GM12872 (cell line): ENCODE measurements around the gene WDHD1.

Source experiments
- TF ChIP-seq, protein P1 (sequence below): IDR thresholded peaks from 3 replicates; pipeline ENCODE4 v1.5.1; 2011; ENCODE audit warnings: low read depth, mild to moderate bottlenecking, low read length, moderate library complexity; ENCODE audit not compliant: insufficient read depth

The WDHD1 gene

DNA sequence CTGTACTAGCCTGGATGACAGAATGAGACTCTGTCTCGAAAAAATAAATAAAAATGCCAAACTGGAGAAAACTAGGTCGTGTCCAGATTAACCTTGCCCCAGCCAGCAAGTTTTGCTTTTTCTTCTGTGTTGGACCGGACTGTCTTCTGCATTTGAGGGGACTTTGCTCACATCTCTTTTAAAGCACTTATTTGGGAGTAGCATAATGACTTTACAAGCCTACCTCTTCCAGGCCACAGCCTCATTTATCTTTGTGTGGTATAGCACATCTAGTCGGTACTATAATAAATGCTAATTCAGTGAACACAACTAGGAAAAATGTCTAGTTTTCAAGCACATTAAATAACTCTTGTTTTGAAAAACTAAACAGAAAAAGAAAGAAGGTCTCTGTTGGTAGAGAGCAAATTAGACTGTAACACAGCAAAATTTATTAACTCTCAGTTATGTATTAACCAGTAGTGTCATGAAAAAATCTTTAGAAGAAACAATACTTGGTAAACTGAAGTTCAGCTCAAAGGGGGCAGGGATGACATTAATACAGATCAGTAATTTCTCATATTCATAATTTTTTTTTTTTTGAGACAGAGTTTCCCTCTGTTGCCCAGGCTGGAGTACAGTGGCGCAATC lies 52.0 kb downstream of the WDHD1 start:
- TF ChIP-seq, protein P1, sequence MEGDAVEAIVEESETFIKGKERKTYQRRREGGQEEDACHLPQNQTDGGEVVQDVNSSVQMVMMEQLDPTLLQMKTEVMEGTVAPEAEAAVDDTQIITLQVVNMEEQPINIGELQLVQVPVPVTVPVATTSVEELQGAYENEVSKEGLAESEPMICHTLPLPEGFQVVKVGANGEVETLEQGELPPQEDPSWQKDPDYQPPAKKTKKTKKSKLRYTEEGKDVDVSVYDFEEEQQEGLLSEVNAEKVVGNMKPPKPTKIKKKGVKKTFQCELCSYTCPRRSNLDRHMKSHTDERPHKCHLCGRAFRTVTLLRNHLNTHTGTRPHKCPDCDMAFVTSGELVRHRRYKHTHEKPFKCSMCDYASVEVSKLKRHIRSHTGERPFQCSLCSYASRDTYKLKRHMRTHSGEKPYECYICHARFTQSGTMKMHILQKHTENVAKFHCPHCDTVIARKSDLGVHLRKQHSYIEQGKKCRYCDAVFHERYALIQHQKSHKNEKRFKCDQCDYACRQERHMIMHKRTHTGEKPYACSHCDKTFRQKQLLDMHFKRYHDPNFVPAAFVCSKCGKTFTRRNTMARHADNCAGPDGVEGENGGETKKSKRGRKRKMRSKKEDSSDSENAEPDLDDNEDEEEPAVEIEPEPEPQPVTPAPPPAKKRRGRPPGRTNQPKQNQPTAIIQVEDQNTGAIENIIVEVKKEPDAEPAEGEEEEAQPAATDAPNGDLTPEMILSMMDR: no peak

DNA sequence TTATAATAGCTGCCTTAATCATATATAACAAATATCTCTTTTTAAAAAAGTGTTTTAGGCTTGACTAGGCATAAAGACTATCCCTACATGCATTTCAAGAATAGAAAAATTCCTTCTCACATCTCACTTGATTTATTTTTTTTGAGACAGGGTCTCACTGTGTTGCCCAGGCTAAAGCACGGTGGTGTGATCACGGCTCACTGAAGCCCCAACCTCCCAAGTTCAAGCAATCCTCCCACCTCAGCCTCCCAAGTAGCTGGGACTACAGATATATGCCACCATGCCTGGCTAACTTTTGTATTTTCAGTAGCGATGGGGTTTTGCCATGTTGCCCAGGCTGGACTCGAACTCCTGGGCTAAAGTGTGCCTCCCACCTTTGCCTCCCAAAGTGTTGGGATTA lies 59.4 kb downstream of the WDHD1 start:
- TF ChIP-seq, protein P1: no peak

DNA sequence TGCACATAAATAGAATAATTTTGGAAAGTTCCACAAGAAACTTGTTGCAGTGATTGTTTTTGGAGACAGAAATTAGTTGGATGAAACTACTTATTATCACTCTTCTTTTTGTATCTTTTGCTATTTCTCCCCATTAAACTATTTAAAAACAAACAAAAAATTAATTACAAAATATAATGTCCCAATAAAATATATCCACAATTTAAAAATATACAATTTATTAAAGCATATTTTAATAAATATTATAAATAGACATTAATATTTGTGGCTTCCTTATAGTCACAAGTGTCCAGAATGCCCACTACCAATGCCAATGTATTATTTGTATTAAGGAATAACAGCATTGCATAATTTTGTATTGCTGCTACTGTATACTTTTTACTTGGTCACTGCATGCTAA lies 71.8 kb downstream of the WDHD1 start:
- TF ChIP-seq, protein P1: no peak

DNA sequence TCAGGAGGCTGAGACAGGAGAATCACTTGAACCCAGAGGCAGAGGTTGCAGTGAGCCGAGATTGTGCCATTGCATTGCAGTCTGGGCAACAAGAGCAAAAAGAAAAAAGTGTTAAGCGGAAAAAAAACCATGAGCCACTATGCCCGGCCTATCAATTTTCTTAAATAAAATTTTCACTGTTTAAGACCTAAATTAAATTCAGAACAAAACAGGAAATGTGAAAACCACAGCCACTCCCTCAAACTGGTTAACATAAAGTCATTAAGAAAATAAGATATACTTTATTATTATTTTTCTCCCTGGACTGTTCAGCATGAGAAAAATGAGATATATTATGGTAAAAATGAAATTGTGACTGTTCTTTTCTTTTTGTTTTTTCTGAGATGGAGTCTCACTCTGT lies 79.7 kb downstream of the WDHD1 start:
- TF ChIP-seq, protein P1: no peak

DNA sequence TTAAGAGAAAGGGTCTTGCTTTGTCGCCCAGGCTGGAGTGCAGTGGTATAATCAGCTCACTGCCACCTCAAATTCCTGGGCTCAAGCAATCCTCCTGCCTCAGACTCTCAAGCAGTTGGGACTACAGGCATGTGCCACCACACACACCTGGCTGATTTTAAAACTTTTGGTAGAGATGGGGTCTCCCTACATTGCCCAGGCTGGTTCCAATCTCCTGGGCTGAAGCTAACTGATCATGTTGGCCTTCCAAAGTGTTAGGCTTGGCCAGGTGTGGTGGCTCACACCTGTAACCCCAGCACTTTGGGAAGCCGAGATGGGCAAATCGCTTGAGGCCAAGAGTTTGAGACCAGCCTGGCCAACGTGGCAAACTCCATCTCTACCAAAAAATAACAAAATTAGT lies 80.4 kb downstream of the WDHD1 start:
- TF ChIP-seq, protein P1: no peak

DNA sequence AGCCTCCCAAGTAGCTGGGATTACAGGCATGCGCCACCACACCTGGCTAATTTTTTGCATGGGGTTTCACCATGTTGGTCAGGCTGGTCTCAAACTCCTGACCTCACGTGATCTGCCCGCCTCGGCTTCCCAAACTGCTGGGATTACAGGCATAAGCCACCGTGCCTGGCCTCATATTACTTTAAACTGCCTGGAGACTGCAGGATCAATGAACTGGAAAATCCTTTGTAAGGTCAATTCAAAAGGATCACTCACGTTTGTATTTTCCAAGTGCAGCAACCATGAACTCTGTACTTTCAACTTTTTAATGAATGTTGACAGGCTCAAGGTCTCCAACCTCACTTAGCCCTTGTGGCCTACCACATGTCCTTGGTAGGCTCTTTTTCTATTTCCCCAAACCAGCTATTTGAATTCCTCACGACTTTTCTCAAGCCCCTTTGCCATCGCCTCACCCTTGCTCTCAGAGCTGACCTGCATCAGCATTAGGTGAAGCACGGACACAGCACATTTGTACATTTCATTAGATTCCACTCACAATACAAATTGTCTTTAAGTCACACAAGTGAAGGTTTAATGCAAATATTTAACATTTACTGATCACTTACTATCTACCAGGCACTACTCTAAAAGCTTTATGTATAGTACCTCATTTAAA lies 82.0 kb downstream of the WDHD1 start:
- TF ChIP-seq, protein P1: no peak

DNA sequence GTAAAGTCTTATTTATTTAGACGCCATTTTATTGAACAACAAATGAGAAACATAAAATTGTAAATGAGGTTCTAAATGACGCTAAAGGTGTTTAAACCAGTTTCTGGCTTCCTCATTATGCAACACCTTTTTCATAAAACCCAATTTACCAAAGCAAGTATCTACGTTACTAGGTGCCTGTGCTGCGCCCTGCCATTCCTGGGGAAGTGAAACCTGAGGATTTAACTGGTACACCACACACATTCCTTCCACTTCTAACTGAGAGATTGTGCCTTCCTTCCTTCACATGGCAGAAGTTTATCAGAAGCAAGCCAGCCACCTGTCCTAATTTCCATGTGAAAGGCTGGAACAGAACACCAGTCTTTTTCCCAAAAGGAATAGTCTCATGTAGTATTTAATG lies 84.0 kb downstream of the WDHD1 start:
- TF ChIP-seq, protein P1: no peak

DNA sequence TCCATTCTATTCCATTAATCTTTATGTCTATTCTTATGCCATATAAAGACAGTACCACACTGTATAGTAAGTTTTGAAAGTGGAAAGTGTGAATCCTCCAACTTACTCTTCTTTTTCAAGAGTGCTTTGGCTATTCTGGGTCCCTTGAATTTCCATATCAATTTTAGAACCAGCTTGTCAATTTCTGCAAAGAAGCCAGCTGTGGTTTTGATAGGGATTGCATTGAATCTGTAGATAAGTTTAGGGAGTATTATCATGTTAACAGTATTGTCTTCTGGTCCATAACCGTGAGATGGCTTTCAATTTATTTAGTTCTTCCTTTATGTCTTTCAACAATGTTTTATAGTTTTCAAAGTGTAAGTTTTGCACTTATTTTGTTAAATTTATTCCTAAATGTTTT lies 90.1 kb downstream of the WDHD1 start:
- TF ChIP-seq, protein P1: no peak
